Measurements from ENCODE around the gene TRHDE.

Gene TRHDE

DNA sequence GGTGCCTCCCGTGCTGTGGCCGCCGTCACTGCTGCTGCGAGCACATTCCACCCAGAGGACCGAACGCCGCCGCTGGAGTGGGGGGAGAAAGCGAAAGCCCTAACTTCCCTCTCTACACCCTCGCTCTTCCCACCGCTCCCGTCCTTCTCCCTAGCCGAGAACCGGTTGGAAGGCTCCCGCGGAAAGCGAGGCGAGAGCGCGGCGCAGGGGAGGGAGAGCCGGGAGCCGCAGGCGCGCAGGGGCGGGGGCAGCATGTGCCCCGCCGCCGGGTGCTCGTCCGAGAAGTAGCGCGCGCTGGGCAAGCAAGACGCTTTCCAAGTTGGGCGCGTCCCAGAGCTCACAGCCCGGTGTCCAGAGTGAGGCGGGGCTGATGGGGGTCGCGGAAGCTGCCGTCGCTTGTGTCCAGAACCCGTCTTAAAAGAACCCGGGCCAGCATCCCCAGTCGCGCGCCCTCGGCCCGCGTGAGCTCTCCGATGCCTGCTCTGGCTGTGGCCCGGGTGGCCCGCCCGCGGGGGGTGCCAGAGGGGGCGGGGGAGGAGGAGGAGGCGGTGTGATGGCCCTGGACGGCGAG, at the start of gene TRHDE:
TRHDE (plus strand) TSS at position 280 of the 571 bp plus-strand sequence; CDS start at position 554, 274 bp downstream.
- H3K27ac Mint-ChIP-seq, result no peak within 1 kb of the TSS
- no peaks in the 10 kb centered on the region for H3K36me3 Mint-ChIP-seq (ENCODE audit: low read depth)
- peaks cover 52% of the 10 kb centered on the region for H3K27me3 Mint-ChIP-seq
- H3K4me3 Mint-ChIP-seq, result peak within 1 kb of the TSS; percentile 32
- H3K4me1 Mint-ChIP-seq (ENCODE audit: low read depth), result peaks cover 8% of the 10 kb centered on the region
- H3K9me3 Mint-ChIP-seq, result no peaks in the 10 kb centered on the region

GRCh38 chr12:72226510-72226909, 45.7 kb upstream of the TRHDE start:
- Mint-ChIP-seq H3K4me1 (ENCODE audit: low read depth) (no peaks in the 10 kb centered on the region), H3K4me3 (no peak overlapping the region), H3K27me3 (no peaks in the 10 kb centered on the region), H3K9me3 (no peaks in the 10 kb centered on the region), H3K27ac (no peak overlapping the region), H3K36me3 (ENCODE audit: low read depth) (no peaks in the 10 kb centered on the region)

- Mint-ChIP-seq H3K27me3 (no peaks in the 10 kb centered on the region), H3K36me3 (ENCODE audit: low read depth) (no peaks in the 10 kb centered on the region), H3K9me3 (no peaks in the 10 kb centered on the region), H3K27ac (no peak overlapping the region), H3K4me3 (no peak overlapping the region), H3K4me1 (ENCODE audit: low read depth) (no peaks in the 10 kb centered on the region)
These were observed 43.7 kb upstream of the TRHDE start for GRCh38 chr12:72228424-72228823.

GRCh38 chr12:72230589-72230988, 41.6 kb upstream of the TRHDE start:
- H3K36me3 Mint-ChIP-seq (ENCODE audit: low read depth), result no peaks in the 10 kb centered on the region
- no peaks in the 10 kb centered on the region for H3K27me3 Mint-ChIP-seq
- H3K4me1 Mint-ChIP-seq (ENCODE audit: low read depth), result no peaks in the 10 kb centered on the region
- no peaks in the 10 kb centered on the region for H3K9me3 Mint-ChIP-seq
- H3K4me3 Mint-ChIP-seq, result no peak overlapping the region
- no peak overlapping the region for H3K27ac Mint-ChIP-seq

DNA sequence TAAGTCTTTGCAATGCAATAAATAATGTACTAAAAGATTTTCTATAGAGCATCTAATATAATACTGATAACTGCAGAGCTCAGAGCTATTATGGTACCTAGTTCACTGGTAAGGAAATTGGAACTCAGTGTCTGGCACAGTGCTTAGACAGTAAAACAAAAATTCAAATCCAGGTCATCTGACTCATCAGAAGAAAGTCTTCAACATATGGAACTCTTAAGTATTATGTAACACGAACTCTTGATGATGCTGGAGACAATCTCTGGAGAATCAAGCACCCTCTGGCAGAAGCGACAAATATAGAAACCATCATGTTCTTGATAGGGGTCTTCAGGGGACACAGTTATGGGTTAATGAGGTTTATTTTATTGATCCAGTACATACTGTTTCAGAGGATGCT, 37.3 kb upstream of the TRHDE start:
- H3K27me3 Mint-ChIP-seq, result no peaks in the 10 kb centered on the region
- H3K36me3 Mint-ChIP-seq (ENCODE audit: low read depth), result no peaks in the 10 kb centered on the region
- peaks cover 5% of the 10 kb centered on the region for H3K9me3 Mint-ChIP-seq
- no peak overlapping the region for H3K27ac Mint-ChIP-seq
- no peak overlapping the region for H3K4me3 Mint-ChIP-seq
- no peaks in the 10 kb centered on the region for H3K4me1 Mint-ChIP-seq (ENCODE audit: low read depth)

DNA sequence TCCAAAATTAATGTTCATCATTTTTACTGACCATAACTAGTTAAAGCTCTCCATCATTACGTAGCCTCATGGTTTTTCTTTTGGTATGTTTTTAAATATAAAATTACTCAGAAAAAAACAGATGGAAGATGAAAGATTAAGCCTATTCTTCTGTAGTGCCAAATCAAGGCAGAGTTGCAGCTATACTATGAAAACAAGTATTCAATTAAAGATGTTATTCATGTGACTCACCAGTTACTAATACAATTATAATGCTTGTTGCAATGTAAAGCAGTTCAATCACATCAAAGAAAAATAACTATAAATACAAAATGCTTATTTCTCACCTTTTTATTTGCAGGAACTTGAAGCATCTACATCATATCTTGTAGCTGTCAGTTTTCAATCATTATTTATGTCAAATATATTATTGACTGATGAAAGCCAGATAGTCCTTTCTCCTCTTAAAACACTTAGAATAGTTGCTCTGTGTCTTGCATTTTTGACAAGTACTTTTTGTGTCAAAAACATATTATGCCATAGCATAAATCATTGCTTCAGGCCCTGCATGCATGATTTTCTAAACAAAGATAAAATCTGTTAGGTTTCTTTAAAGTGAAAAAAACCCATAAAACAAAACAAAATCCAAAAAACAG, 36.0 kb upstream of the TRHDE start:
- no peaks in the 10 kb centered on the region for H3K4me1 Mint-ChIP-seq (ENCODE audit: low read depth)
- H3K4me3 Mint-ChIP-seq, result no peak overlapping the region
- H3K36me3 Mint-ChIP-seq (ENCODE audit: low read depth), result no peaks in the 10 kb centered on the region
- no peak overlapping the region for H3K27ac Mint-ChIP-seq
- H3K27me3 Mint-ChIP-seq, result no peaks in the 10 kb centered on the region
- peaks cover 5% of the 10 kb centered on the region for H3K9me3 Mint-ChIP-seq

DNA sequence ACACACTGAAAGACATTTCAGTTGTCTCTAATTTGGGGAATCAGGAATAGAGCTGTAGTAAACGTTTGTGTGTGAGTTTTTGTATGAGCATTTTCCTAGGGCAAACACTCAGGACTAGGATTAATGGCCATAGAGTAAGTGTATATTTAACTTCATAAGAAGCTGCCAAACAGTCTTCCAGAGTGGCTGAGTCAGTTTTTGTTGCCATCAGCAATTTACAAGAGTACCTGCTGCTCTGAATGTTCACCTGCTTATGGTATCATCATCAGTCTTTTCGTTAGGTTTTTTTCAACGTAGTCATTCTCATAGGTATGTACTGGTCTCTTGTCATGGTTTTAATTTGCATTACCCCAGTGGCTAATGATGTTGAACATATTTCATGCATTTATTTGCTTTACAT, 30.6 kb upstream of the TRHDE start:
- Mint-ChIP-seq H3K36me3 (ENCODE audit: low read depth) (no peaks in the 10 kb centered on the region), H3K27me3 (no peaks in the 10 kb centered on the region), H3K4me1 (ENCODE audit: low read depth) (no peaks in the 10 kb centered on the region), H3K4me3 (no peak overlapping the region), H3K27ac (no peak overlapping the region), H3K9me3 (peaks cover 12% of the 10 kb centered on the region)

DNA sequence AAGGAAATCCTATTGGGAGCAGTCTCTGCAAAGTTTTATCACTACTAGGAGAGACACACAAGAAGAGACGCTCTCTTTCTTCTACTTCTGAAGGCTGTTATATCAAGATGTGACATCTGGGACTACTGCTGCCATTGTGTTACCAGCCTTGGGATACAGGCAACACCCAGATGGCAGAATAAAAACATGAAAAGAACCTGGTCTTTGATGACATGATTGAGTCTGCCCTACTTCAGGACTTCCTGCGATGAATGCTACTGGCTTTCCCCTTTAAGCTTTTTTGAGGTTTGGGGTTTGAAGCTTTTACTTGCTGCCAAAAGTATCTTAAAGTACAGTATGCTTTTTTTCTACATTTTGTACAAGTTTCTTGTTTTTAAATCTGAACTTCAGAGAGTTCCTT, 29.2 kb upstream of the TRHDE start:
- Mint-ChIP-seq H3K27ac (no peak overlapping the region), H3K4me1 (ENCODE audit: low read depth) (no peaks in the 10 kb centered on the region), H3K36me3 (ENCODE audit: low read depth) (no peaks in the 10 kb centered on the region), H3K27me3 (no peaks in the 10 kb centered on the region), H3K9me3 (peaks cover 11% of the 10 kb centered on the region), H3K4me3 (no peak overlapping the region)

DNA sequence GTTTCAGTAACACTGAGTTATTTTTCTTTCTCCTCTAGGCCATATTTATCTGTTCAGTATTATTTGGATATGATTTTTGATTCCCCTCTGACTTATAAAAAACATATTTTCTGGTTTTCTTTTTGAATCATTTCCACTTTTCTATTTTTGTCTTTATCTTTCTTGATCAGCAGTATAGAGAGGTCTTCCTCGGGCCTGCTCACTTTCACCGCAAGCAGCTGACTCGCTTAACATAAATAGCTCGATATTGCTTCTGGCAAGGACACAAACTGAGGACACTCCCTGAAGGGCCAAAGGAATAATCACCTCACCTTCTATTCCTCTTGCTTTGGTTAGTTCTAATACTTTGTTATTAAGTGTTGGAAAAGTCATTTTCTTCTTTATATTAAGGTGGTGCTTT, 25.8 kb upstream of the TRHDE start:
- Mint-ChIP-seq H3K27ac (no peak overlapping the region), H3K36me3 (ENCODE audit: low read depth) (no peaks in the 10 kb centered on the region), H3K27me3 (no peaks in the 10 kb centered on the region), H3K4me1 (ENCODE audit: low read depth) (no peaks in the 10 kb centered on the region), H3K4me3 (no peak overlapping the region), H3K9me3 (peaks cover 19% of the 10 kb centered on the region)

DNA sequence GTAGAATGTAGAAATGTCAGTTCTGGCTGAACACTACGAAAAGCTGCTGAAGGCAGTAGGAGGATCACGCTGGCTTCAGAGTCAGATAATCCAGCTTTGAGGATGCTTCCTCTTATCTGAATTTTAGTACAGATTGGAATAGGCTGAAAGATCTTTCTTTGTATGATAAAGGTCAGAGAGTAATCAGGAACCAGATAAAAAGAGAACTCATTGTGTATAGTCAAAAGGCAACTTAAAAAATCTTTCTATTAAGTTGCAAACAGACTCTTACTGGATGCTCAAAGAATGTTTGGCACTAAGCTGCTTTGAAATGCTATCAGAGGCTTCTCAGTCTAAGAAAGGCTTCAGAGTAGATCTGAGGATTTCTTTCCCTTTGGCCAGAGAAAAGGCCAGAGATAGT, 21.8 kb upstream of the TRHDE start:
- Mint-ChIP-seq H3K9me3 (peaks cover 28% of the 10 kb centered on the region), H3K36me3 (ENCODE audit: low read depth) (no peaks in the 10 kb centered on the region), H3K4me1 (ENCODE audit: low read depth) (no peaks in the 10 kb centered on the region), H3K27me3 (no peaks in the 10 kb centered on the region), H3K4me3 (no peak overlapping the region), H3K27ac (no peak overlapping the region)

DNA sequence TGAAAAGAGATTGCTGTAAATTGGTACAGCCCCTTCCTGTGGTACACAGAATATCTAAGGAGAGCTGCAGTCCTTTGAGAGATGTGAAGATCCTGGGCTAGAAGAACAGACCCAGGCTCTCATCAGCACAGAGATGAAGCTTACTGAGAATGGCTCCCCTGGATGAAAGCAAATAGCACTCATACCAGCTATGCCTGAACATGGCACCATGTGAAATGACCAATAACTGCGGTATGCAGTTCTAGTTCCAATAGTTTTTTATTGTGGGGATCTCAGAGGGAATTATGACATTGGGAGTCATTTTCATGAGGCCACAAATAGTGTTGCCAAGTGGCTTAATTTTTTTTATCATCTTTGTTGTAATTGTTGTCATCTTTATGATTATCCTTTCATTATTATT, 15.4 kb upstream of the TRHDE start:
- H3K9me3 Mint-ChIP-seq, result peaks cover 22% of the 10 kb centered on the region
- H3K27ac Mint-ChIP-seq, result no peak overlapping the region
- H3K4me3 Mint-ChIP-seq, result no peak overlapping the region
- H3K4me1 Mint-ChIP-seq (ENCODE audit: low read depth), result no peaks in the 10 kb centered on the region
- H3K36me3 Mint-ChIP-seq (ENCODE audit: low read depth), result no peaks in the 10 kb centered on the region
- no peaks in the 10 kb centered on the region for H3K27me3 Mint-ChIP-seq

GRCh38 chr12:72261885-72262284, 10.3 kb upstream of the TRHDE start:
- Mint-ChIP-seq H3K4me3 (no peak overlapping the region), H3K9me3 (no peaks in the 10 kb centered on the region), H3K27me3 (peaks cover 4% of the 10 kb centered on the region), H3K36me3 (ENCODE audit: low read depth) (no peaks in the 10 kb centered on the region), H3K4me1 (ENCODE audit: low read depth) (no peaks in the 10 kb centered on the region), H3K27ac (no peak overlapping the region)

- Mint-ChIP-seq H3K27me3 (peaks cover 8% of the 10 kb centered on the region), H3K36me3 (ENCODE audit: low read depth) (no peaks in the 10 kb centered on the region), H3K27ac (no peak overlapping the region), H3K4me3 (no peak overlapping the region), H3K9me3 (no peaks in the 10 kb centered on the region), H3K4me1 (ENCODE audit: low read depth) (no peaks in the 10 kb centered on the region)
These were observed 7.5 kb upstream of the TRHDE start for GRCh38 chr12:72264548-72265175.

DNA sequence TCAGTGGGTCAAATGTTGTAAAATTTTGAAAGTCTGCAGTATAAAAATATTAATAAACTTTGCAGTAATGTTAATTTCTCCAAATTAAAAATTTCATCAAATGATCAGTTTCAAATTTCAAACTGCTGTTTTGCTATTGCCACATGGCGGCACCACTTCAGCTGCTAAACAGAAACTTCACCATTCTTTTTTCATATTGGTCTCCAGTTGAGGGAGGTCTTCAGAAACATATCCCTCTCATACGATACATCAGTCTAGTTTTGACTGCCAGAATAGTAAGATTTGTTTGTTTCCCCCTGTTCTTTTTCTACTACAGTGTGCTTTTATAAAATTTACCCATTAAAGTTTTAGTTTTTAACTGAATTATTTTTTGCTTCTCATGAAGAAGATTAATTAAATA, 4.2 kb upstream of the TRHDE start:
- Mint-ChIP-seq H3K4me1 (ENCODE audit: low read depth) (peaks cover 4% of the 10 kb centered on the region), H3K9me3 (no peaks in the 10 kb centered on the region), H3K27ac (no peak overlapping the region), H3K27me3 (peaks cover 29% of the 10 kb centered on the region), H3K4me3 (no peak overlapping the region), H3K36me3 (ENCODE audit: low read depth) (no peaks in the 10 kb centered on the region)

GRCh38 chr12:72268386-72268785, 3.8 kb upstream of the TRHDE start:
- peaks cover 4% of the 10 kb centered on the region for H3K4me1 Mint-ChIP-seq (ENCODE audit: low read depth)
- H3K27me3 Mint-ChIP-seq, result peaks cover 32% of the 10 kb centered on the region
- no peaks in the 10 kb centered on the region for H3K9me3 Mint-ChIP-seq
- no peak overlapping the region for H3K27ac Mint-ChIP-seq
- H3K36me3 Mint-ChIP-seq (ENCODE audit: low read depth), result no peaks in the 10 kb centered on the region
- no peak overlapping the region for H3K4me3 Mint-ChIP-seq

DNA sequence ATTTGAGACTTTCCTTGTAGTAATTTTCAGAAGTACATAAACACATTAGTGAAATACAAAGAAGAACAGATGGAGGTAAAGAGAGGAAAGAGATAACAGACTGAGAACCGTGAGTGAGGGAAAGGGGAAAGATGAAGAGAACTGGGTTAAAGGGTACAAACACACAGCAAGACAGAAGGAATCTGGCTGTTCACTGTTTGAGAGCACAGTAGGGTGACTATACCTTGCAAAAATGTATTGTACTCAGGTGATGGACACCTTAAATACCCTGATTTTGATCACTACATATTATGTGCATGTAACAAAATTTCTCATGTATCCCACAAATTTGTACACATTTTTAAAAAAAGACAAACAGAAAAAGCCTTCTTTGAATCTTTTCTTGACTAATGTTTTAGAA, 2.7 kb upstream of the TRHDE start:
- no peak overlapping the region for H3K27ac Mint-ChIP-seq
- H3K9me3 Mint-ChIP-seq, result no peaks in the 10 kb centered on the region
- H3K4me3 Mint-ChIP-seq, result no peak overlapping the region
- H3K36me3 Mint-ChIP-seq (ENCODE audit: low read depth), result no peaks in the 10 kb centered on the region
- H3K27me3 Mint-ChIP-seq, result peaks cover 44% of the 10 kb centered on the region
- H3K4me1 Mint-ChIP-seq (ENCODE audit: low read depth), result peaks cover 8% of the 10 kb centered on the region
